GM12878 (cell line): ENCODE data around the gene ITCH. TPM values are rescaled to one million over a fixed set of nuclear protein-coding genes. Genes with fewer than 3 reads are reported as not detected.

Source experiments
- ATAC-seq: fragments of 200-7000 bp; cut with Tn5 transposase; 3 replicates; pipeline ENCODE4 v1.9.1; 2020; ENCODE audit warnings: mild to moderate bottlenecking, moderate library complexity
- BruUV-seq: library from RNA; stranded (reverse); fragments of 400-500 nt; replicated peaks from 2 replicates; lab custom pipeline; 2021; lab: Mats Ljungman, UMichigan
- CTCF ChIA-PET: fragments of 300-600 bp; sonication (Branson Sonifier 250); formaldehyde crosslinking; extraction: SDS; loops from one replicate; lab custom pipeline; 2021; ENCODE audit warnings: inconsistent platforms; lab: Yijun Ruan, JAX
- POLR2A ChIA-PET: fragments of 350-600 bp; formaldehyde crosslinking; extraction: SDS; loops from one replicate; lab custom pipeline; 2021; ENCODE audit warnings: inconsistent platforms; lab: Charles Lee
- RAD21 ChIA-PET: fragments of 300-600 bp; sonication (Branson Sonifier 250); formaldehyde crosslinking; loops from one replicate; lab custom pipeline; 2023; ENCODE audit warnings: antibody characterized with exemption; ENCODE audit not compliant: unreplicated experiment; lab: Charles Lee
- SMC1A ChIA-PET: fragments of 300-600 bp; sonication (Branson Sonifier 250); formaldehyde crosslinking; loops from one replicate; lab custom pipeline; 2023; ENCODE audit not compliant: unreplicated experiment, uncharacterized antibody; lab: Charles Lee
- DNase-seq: peaks from one replicate; pipeline ENCODE4 v3.0.0-alpha.2; 2011; ENCODE audit warnings: low read depth, low spot score
- FAIRE-seq: peaks from 3 replicates; lab custom pipeline; 2011; peaks lifted over from hg19 to GRCh38; lab: Jason Lieb, UNC
- H2AFZ ChIP-seq: 2 replicates; pipeline ENCODE4 v1.6.0; 2011; ENCODE audit warnings: low read depth, low read length, control low read depth; ENCODE audit not compliant: control insufficient read depth
- H3K27ac ChIP-seq: 2 replicates; pipeline ENCODE4 v1.5.1; 2011; ENCODE audit warnings: control low read depth; ENCODE audit not compliant: control insufficient read depth, insufficient read depth
- H3K27me3 ChIP-seq, 2 experiments: replicated peaks in 1 of 2; 2 replicates each; pipeline versions ENCODE4 v1.6.0 to v1.6.1; 2011; ENCODE audit warnings: low read length in 1 of 2; ENCODE audit not compliant: control insufficient read depth in 2 of 2, insufficient read depth in 2 of 2
- H3K36me3 ChIP-seq, 2 experiments: 2 replicates each; pipeline ENCODE4 v1.5.1; 2011; ENCODE audit warnings: low read length in 1 of 2; ENCODE audit not compliant: control insufficient read depth in 2 of 2, insufficient read depth in 2 of 2
- H3K4me1 ChIP-seq: 2 replicates; pipeline ENCODE4 v1.6.1; 2011; ENCODE audit warnings: mild to moderate bottlenecking, low read length, moderate library complexity, mixed read lengths; ENCODE audit not compliant: control insufficient read depth, insufficient read depth
- H3K4me2 ChIP-seq: 2 replicates; pipeline ENCODE4 v1.6.0; 2011; ENCODE audit warnings: control low read depth; ENCODE audit not compliant: control insufficient read depth, insufficient read depth
- H3K4me3 ChIP-seq: fragments of 200-600 bp; sonication (generic); 2 replicates; pipeline ENCODE4 v1.5.1; 2016
- H3K79me2 ChIP-seq: 2 replicates; pipeline ENCODE4 v1.6.0; 2011; ENCODE audit warnings: low read length; ENCODE audit not compliant: control insufficient read depth, insufficient read depth
- H3K9ac ChIP-seq: 2 replicates; pipeline ENCODE4 v1.8.0; 2011; ENCODE audit warnings: low read length, control low read depth, mixed read lengths; ENCODE audit not compliant: control insufficient read depth, insufficient read depth
- H3K9me3 ChIP-seq: replicated peaks from 3 replicates; pipeline ENCODE4 v1.5.1; 2011; ENCODE audit warnings: mild to moderate bottlenecking, low read length; ENCODE audit not compliant: control insufficient read depth, insufficient read depth
- H4K20me1 ChIP-seq: 2 replicates; pipeline ENCODE4 v1.6.0; 2011; ENCODE audit not compliant: control insufficient read depth, insufficient read depth
- RAD21 ChIP-seq: IDR thresholded peaks from 2 replicates; pipeline ENCODE4 v1.6.1; 2011; ENCODE audit warnings: mild to moderate bottlenecking, low read depth, low read length, moderate library complexity; ENCODE audit not compliant: insufficient read depth
- SMARCA5 ChIP-seq: fragments of 450-650 bp; IDR thresholded peaks from 2 replicates; pipeline ENCODE4 v1.6.1; 2017; ENCODE audit warnings: mild to moderate bottlenecking
- SMC3 ChIP-seq: IDR thresholded peaks from 2 replicates; pipeline ENCODE4 v1.6.1; 2011; ENCODE audit warnings: low read length, improper control_type of control experiment, borderline replicate concordance
- TCF12 ChIP-seq: IDR thresholded peaks from 2 replicates; pipeline ENCODE4 v1.6.1; 2011; ENCODE audit warnings: low read depth, mild to moderate bottlenecking, low read length
- TCF3 ChIP-seq: IDR thresholded peaks from 2 replicates; pipeline ENCODE4 v1.6.1; 2012; ENCODE audit warnings: low read depth, mild to moderate bottlenecking, low read length, borderline replicate concordance; ENCODE audit not compliant: insufficient read depth
- WGBS: methylation state at CpG from one replicate; pipeline ENCODE4 v1.1.6; 2016; ENCODE audit warnings: low lambda C conversion rate; ENCODE audit not compliant: insufficient replicate concordance, insufficient coverage; ENCODE audit errors: missing lambda C conversion rate; 5-methylcytosine and 5-hydroxymethylcytosine counted together
- in situ Hi-C: fragments of 300-500 bp; cut with MboI; formaldehyde crosslinking; loops from 9 replicates; pipeline ENCODE4 v1.14.3; 2018; ENCODE audit warnings: mixed read lengths
- intact Hi-C: fragments of 100-400 bp; cut with micrococcal nuclease; formaldehyde crosslinking; loops from one replicate; pipeline ENCODE4 v1.14.2; 2022; ENCODE audit not compliant: unreplicated experiment
- polyA plus RNA-seq, 11 experiments: library from polyadenylated mRNA; depleted of rRNA in 4 of 11; unstranded in 6 of 11; stranded (reverse) in 5 of 11; fragments of >200 nt; fragmentation: Nextera tagmentation in 4 of 11; fragmentation: Illumina TruSeq in 1 of 11; extraction: Ambion mirVana in 4 of 11; extraction: Trizol in 1 of 11; gene quantifications; 1 replicate in 1 of 11; 2 replicates in 10 of 11; pipeline versions ENCODE4 v1.2.1 to v1.2.3, GENCODE V29; 2011 to 2016; ENCODE audit warnings: inconsistent platforms in 2 of 11, missing spikeins in 2 of 11, low read depth in 1 of 11
- total RNA-seq, 4 experiments: library from RNA; depleted of rRNA in 3 of 4; stranded (reverse); fragments of >200 nt in 3 of 4; fragmentation: Illumina TruSeq in 1 of 4; extraction: Trizol in 1 of 4; gene quantifications; 2 replicates each; pipeline versions ENCODE4 v1.2.1 to v1.2.3, GENCODE V29; 2013 to 2021
- TF ChIP-seq, protein P1 (sequence below), 3 experiments: IDR thresholded peaks in 2 of 3; conservative IDR thresholded peaks in 1 of 3; 2 replicates each; pipeline ENCODE4 v1.5.1; 2011; ENCODE audit warnings: low read depth in 3 of 3, low read length in 3 of 3, mild to moderate bottlenecking in 3 of 3, control low read depth in 2 of 3, moderate library complexity in 2 of 3, inconsistent platforms in 1 of 3, mixed read lengths in 1 of 3; ENCODE audit not compliant: control insufficient read depth in 2 of 3, insufficient read depth in 1 of 3; ENCODE audit errors: extremely low read depth in 1 of 3
- TF ChIP-seq, protein P2 (sequence below): fragments of 150-350 bp; IDR thresholded peaks from 2 replicates; pipeline ENCODE4 v1.6.1; 2014; ENCODE audit warnings: mild to moderate bottlenecking, low read depth, low read length

Gene ITCH
- total and polyA plus RNA-seq, 10 of the 15 experiments (the other 5 are each of a cell fraction or from before 2014, with no cell fraction given), result 7.5 to 46.1 (median 21.5) TPM

DNA sequence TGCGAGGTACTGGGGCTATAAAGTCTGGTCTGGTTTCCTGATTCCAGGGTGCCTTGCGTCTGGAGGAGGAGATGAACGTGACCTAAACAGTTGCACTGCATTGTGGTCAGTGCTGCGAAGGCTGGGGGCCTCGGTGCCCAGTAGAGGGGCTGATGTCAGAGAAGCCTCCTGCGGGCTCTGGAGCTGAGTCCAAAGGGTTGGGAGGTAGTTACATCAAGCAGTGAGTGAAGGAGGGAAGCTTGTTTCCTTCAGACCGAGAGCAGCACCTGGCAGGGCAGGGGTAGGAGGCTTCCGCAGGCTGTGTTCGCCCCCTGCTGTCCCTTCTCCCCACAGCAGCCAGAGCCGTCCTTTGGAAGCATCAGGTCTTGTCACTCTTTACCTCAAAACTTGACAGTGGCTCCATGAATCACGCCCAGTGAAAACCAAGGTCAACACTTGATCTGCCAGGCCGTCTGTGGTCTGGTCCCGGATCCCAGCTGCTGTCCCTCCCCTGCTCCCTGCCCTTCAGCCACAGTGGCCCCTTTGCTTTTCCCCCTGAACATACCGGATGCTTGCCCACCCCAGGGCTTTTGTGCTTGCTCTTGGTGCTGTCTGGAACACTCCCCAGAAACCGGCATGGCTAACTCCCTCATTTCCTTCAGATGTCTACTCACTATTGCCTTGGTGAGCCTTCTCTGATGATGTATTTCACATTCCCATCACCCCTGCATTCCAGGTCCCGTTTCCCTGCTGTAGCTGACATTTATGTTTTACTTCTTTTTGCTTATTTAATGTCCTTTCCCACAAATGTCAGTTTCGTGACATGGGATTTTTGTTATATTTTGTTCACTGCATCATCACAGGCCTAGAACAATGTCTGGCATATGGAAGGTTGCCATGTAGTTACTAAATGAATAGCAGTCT lies 160.1 kb downstream of the ITCH start:
- intact Hi-C loops (loop anchor here (1.0 to 10.0 kb wide), 2 partner anchors 211 to 328 kb away; no protein-coding TSS in a partner anchor), in situ Hi-C loops (no loop called here)
- WGBS, result 71% methylated on average over 17 of the region's 17 CpGs
- Histone ChIP-seq H3K79me2 (peaks cover 37% of the 10 kb centered on the region), H3K4me1 (peaks cover 11% of the 10 kb centered on the region), H3K4me3 (no peak overlapping the region), H3K27me3 (no peaks in the 10 kb centered on the region), H4K20me1 (peaks cover 4% of the 10 kb centered on the region; the same call in 1 of the 2 replicates), H3K9me3 (no peaks in the 10 kb centered on the region), H3K36me3 (peaks cover 8 to 22% of the 10 kb centered on the region in 2 experiments; a peak in 3 of 4 replicates), H3K9ac (no peak overlapping the region), H3K4me2 (no peak overlapping the region), H2AFZ (no peak overlapping the region), H3K27ac (no peak overlapping the region)
- ATAC-seq (peak; percentile 91), DNase-seq (no peak), FAIRE-seq (peak; percentile 73)
- ChIA-PET SMC1A (interaction anchor here (0.9 to 2.0 kb wide), 6 partner anchors 30 to 245 kb away, joined by 3 to 17 read pairs (median 4); no protein-coding TSS in a partner anchor), POLR2A (no interaction called here), CTCF (interaction anchor here (0.6 to 6.2 kb wide), 11 partner anchors 11 to 333 kb away, joined by 3 to 57 read pairs (median 4); no protein-coding TSS in a partner anchor), RAD21 (interaction anchor here (0.7 to 3.7 kb wide), 6 partner anchors 161 to 333 kb away, joined by 3 to 26 read pairs (median 4); partner anchors contain the start of gene ITCH)
- no TSS peak for BruUV-seq
- peak; percentile 71; the same call in 1 of the 2 replicates for TF ChIP-seq TCF3
- TF ChIP-seq SMC3, result peak; percentile 84
- TF ChIP-seq RAD21, result peak; percentile 69
- TF ChIP-seq SMARCA5, result no peak
- TF ChIP-seq TCF12, result 0 out of 2 replicates have a peak, but pooled peaks have one; percentile 13
- TF ChIP-seq, protein P1, sequence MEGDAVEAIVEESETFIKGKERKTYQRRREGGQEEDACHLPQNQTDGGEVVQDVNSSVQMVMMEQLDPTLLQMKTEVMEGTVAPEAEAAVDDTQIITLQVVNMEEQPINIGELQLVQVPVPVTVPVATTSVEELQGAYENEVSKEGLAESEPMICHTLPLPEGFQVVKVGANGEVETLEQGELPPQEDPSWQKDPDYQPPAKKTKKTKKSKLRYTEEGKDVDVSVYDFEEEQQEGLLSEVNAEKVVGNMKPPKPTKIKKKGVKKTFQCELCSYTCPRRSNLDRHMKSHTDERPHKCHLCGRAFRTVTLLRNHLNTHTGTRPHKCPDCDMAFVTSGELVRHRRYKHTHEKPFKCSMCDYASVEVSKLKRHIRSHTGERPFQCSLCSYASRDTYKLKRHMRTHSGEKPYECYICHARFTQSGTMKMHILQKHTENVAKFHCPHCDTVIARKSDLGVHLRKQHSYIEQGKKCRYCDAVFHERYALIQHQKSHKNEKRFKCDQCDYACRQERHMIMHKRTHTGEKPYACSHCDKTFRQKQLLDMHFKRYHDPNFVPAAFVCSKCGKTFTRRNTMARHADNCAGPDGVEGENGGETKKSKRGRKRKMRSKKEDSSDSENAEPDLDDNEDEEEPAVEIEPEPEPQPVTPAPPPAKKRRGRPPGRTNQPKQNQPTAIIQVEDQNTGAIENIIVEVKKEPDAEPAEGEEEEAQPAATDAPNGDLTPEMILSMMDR (IDR thresholded peaks at IDR 0.05 in 2 of 3, conservative IDR thresholded peaks at IDR 0.05 in 1 of 3; ENCODE audit: control insufficient read depth in 2 of 3, extremely low read depth in 1 of 3, insufficient read depth in 1 of 3, low read depth in 3 of 3, low read length in 3 of 3), result peak; percentile 63 to 75 (median 66)
- TF ChIP-seq, protein P2, sequence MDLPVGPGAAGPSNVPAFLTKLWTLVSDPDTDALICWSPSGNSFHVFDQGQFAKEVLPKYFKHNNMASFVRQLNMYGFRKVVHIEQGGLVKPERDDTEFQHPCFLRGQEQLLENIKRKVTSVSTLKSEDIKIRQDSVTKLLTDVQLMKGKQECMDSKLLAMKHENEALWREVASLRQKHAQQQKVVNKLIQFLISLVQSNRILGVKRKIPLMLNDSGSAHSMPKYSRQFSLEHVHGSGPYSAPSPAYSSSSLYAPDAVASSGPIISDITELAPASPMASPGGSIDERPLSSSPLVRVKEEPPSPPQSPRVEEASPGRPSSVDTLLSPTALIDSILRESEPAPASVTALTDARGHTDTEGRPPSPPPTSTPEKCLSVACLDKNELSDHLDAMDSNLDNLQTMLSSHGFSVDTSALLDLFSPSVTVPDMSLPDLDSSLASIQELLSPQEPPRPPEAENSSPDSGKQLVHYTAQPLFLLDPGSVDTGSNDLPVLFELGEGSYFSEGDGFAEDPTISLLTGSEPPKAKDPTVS, result no peak
